Measurements from ENCODE around the gene FASTKD3.

The FASTKD3 gene

GRCh38 chr5:7878381-7878873 lies 9.6 kb upstream of the FASTKD3 start:
- no peak for DNase-seq (ENCODE audit: low read depth in 2 of 2)

- no peak for DNase-seq (ENCODE audit: low read depth in 2 of 2)
These were observed 9.0 kb upstream of the FASTKD3 start for GRCh38 chr5:7877851-7878250.

DNA sequence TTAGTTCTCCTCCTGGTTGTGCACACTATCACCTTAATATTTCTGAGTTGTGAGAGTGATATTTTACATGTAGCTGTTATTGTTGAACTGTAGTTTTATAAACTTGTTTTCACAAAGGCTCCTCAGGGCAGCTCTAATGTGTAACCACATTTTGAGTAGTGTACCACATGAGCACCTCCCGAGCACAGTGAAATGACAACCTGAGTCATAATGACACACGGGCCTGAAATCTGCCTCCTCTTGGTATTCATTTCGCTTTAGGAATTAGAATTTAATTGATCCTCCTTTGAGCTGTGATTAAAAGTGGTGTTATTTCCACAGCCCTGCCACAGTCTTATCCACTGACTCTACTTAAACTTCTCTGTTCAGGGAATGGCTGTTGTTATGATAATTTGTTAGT lies 8.0 kb upstream of the FASTKD3 start:
- no peak for DNase-seq (ENCODE audit: low read depth in 2 of 2)

- DNase-seq (ENCODE audit: low read depth in 2 of 2) = no peak
These were observed 6.3 kb upstream of the FASTKD3 start for GRCh38 chr5:7875151-7875550.

DNA sequence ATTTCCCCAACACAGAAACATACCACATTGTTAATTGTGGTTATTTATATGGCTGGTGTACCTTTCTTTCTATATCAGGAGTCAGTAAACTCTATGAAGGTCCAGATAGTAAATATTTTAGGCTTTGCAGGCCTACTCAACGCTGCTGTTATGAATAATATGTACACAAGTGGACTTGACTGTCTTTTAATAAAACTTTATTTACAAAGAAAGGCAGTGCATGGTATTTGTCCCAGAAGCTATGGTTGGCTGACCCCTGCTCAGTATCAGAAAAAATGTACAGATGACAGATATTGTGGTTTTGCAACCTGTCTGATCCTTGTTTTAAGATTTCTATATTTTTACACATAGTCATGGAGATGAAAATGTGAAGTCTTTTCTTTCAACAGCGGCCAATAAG lies 5.8 kb upstream of the FASTKD3 start:
- DNase-seq (ENCODE audit: low read depth in 2 of 2) = no peak

DNA sequence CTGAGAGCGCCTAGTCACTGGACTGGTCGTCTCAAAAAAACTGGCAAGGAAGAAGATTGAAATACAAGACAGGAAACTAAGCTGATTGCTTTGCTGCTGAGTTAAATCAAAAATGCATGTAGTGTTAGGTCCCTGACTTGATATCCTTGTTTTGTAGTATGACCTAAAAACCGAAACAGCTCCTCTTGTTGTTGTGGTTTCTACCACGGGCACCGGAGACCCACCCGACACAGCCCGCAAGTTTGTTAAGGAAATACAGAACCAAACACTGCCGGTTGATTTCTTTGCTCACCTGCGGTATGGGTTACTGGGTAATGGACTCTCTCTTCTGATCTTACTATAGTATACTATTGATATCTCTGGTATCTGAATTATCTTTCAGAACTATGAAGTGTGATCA lies 4.4 kb upstream of the FASTKD3 start:
- no peak for DNase-seq (ENCODE audit: low read depth in 2 of 2)

DNA sequence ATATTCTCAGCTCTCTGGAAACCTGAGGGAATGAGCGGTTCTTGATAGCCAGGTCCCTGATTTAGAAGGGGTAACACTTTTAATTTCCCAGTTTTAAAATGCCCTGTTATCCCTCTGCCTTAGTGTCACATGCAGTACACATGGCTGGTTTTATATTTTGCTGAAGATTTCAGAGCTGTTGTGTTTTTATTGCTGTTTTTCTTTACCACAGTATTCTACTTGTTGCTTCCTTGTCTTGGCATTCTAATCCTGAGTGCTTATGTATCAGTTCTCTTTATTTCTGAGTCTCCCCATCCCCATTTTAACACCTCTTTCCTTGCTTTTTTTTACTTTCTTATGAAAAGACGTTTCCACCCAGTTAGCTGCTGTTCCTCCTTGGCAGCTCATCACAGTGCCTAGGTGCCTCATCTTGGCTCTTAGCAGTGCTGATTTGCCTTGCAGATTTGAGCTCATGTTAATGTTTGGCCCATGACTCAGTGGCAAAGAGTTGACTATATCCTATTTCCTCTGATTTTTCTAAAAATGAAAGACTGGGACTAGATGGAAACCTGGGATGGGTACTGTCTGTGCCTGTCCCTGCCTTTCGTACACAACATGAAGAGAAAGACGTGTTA lies 3.8 kb upstream of the FASTKD3 start:
- no peak for DNase-seq (ENCODE audit: low read depth in 2 of 2)

DNA sequence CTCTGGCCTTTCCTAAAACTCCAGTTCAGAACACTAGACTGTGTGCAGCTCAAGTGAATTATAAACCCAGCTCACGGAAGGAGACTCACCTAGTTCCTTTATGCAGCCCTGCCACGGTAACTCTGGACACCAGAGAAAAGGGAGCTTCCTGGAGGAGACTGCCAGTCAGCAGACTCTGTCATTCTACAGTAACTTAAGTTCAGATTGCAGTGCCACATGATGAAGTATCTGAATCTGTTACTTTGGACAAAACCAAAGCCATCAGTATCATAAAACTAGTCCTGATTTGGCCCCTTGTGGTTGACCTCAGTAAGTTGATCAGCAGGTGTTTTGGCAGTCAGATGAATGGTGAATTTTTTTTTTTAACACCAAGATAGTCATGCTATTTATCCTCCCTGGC lies 2.8 kb upstream of the FASTKD3 start:
- no peak for DNase-seq (ENCODE audit: low read depth in 2 of 2)

GRCh38 chr5:7869474-7870136 lies 774 bp upstream of the FASTKD3 start:
- DNase-seq (ENCODE audit: low read depth in 2 of 2) = no peak

- no peak for DNase-seq (ENCODE audit: low read depth in 2 of 2)
These were observed 431 bp downstream of the FASTKD3 start for GRCh38 chr5:7868427-7868772.

- DNase-seq (ENCODE audit: low read depth in 2 of 2) = no peak
These were observed 1.6 kb downstream of the FASTKD3 start for GRCh38 chr5:7867260-7867659.

GRCh38 chr5:7866196-7866595 lies 2.6 kb downstream of the FASTKD3 start:
- no peak for DNase-seq (ENCODE audit: low read depth in 2 of 2)

- no peak for DNase-seq (ENCODE audit: low read depth in 2 of 2)
These were observed 10.8 kb downstream of the FASTKD3 start for GRCh38 chr5:7857926-7858632.

GRCh38 chr5:7857361-7857760 lies 11.5 kb downstream of the FASTKD3 start:
- no peak for DNase-seq (ENCODE audit: low read depth in 2 of 2)

- DNase-seq (ENCODE audit: low read depth in 2 of 2) = no peak
These were observed 12.0 kb downstream of the FASTKD3 start for GRCh38 chr5:7856855-7857254.

- no peak for DNase-seq (ENCODE audit: low read depth in 2 of 2)
These were observed 13.2 kb downstream of the FASTKD3 start for GRCh38 chr5:7855611-7856010.

DNA sequence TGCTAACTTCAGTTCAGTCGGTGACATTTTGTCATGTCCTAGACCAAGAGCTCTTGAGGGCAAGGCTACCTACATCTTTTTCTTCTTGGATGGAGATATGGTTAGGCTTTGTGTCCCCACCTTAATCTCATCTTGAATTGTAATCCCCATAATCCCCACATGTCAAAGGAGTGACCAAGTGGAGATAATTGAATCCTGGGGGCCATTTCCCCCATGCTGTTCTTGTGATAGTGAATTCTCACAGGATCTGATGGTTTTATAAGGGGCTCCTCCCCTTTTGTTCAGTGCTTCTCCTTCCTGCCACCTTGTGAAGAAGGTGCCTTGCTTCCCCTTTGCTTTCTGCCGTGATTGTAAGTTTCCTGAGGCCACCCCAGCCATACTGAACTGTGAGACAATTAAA lies 15.8 kb downstream of the FASTKD3 start:
- no peak for DNase-seq (ENCODE audit: low read depth in 2 of 2)

GRCh38 chr5:7852542-7852941 lies 16.3 kb downstream of the FASTKD3 start:
- no peak for DNase-seq (ENCODE audit: low read depth in 2 of 2)

DNA sequence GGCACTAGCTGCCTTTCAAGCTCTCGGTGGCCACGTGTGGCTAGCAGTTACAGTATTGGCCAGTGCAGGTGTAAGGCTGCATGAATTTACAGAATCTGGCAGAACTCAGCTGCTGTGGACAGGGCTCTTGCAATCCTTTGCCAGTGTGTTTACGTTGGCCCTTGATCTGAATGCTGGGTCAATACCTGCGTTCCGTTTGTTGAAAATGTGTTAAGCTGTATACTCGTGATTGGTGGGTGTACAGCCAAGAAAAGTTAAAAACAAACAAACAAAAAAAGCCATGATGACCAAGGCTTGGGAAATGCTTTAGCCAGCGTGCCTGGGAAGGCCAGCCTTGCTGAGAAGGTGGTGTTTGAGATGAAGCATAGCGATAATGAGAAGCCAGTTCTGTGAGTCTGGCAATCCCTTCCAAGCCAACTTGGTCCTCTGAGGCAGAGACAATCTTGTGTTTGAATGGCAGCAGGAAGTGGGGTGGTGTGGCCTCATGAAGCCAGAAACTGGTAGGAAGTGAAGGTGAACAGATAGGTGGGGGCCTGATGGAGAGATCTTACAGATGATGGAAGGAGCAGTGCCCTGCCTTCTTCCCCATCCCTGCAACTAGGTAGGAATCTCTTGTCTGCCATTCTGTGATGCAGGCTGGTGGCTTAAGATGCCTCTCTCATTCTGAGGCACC lies 17.1 kb downstream of the FASTKD3 start:
- DNase-seq (ENCODE audit: low read depth in 2 of 2) = no peak

DNA sequence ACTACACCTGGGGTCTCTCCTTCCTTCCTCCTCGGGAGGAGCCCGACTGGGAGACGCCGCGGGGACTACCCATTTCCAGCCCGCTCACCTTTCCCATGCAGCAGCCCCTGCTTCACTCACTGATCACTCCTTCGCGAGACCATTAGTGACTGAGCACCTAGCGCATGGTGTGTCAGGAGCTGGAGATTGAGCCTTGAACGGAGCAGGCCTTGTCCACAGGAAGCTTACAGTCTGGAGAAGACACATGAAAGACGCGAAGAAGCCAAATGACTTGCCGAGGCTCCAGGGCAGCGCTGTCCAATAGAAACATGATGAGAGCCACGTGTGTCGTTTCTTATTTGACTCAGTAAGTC lies 17.6 kb downstream of the FASTKD3 start:
- no peak for DNase-seq (ENCODE audit: low read depth in 2 of 2)

GRCh38 chr5:7850395-7851239 lies 18.2 kb downstream of the FASTKD3 start, which contains the start of gene CFAP90:
CFAP90 (minus strand) TSS chr5:7851133; CDS start chr5:7851021, 112 bp downstream.
- DNase-seq (ENCODE audit: low read depth in 2 of 2) = no peak
